K562 (cell line): ENCODE results near the gene TAL1. TPM values are rescaled to one million over a fixed set of nuclear protein-coding genes. Genes with fewer than 3 reads are reported as not detected.

Experiments
- ARID3A ChIP-seq: IDR thresholded peaks from 2 replicates; pipeline ENCODE4 v1.6.1; 2012; ENCODE audit warnings: low read depth, low read length, improper control_type of control experiment, borderline replicate concordance
- FOXA1 ChIP-seq: fragments of 450-650 bp; IDR thresholded peaks from 2 replicates; pipeline ENCODE4 v1.6.1; 2016; ENCODE audit warnings: mild to moderate bottlenecking, borderline replicate concordance
- LEF1 ChIP-seq: fragments of 450-650 bp; IDR thresholded peaks from 2 replicates; pipeline ENCODE4 v1.6.1; 2016; ENCODE audit warnings: mild to moderate bottlenecking
- OTX1 ChIP-seq: fragments of 450-650 bp; formaldehyde crosslinking; IDR thresholded peaks from 2 replicates; pipeline ENCODE4 v1.4.0; 2022; ENCODE audit warnings: mild to moderate bottlenecking
- SMARCE1 ChIP-seq: fragments of 450-650 bp; IDR thresholded peaks from 2 replicates; pipeline ENCODE4 v1.7.1; 2016; ENCODE audit warnings: mild to moderate bottlenecking
- STAT5B ChIP-seq: fragments of 250-450 bp; sonication (Bioruptor Pico); IDR thresholded peaks from 2 replicates; pipeline ENCODE4 v1.8.0; 2021; ENCODE audit warnings: mild to moderate bottlenecking, inconsistent platforms
- TRIM24 ChIP-seq, 2 experiments: fragments of 450-650 bp; IDR thresholded peaks; 2 replicates each; pipeline ENCODE4 v1.6.1; 2016
- ZBTB11 ChIP-seq, 3 experiments: fragments of 200-800 bp in 1 of 3; fragments of 250-450 bp in 1 of 3; fragments of 450-650 bp in 1 of 3; sonication (Bioruptor Pico) in 1 of 3; sonication (Bioruptor generic) in 1 of 3; formaldehyde crosslinking in 1 of 3; IDR thresholded peaks; 2 replicates each; pipeline versions ENCODE4 v1.6.1 to v1.8.0; 2016 to 2022; ENCODE audit warnings: mild to moderate bottlenecking in 2 of 3, missing genetic modification characterization in 2 of 3, missing compliant biosample characterization in 1 of 3, moderate library complexity in 1 of 3
- ZNF24 ChIP-seq: fragments of 450-650 bp; IDR thresholded peaks from 2 replicates; pipeline ENCODE4 v1.6.1; 2016
- ZNF280B ChIP-seq: fragments of 250-450 bp; sonication (Bioruptor Pico); IDR thresholded peaks from 2 replicates; pipeline ENCODE4 v1.5.1; 2021; ENCODE audit warnings: mild to moderate bottlenecking
- ZNF76 ChIP-seq: fragments of 250-450 bp; sonication (Bioruptor Pico); IDR thresholded peaks from 2 replicates; pipeline ENCODE4 v1.4.0; 2020; ENCODE audit warnings: mild to moderate bottlenecking, moderate library complexity, borderline replicate concordance
- polyA plus RNA-seq, 8 experiments: library from polyadenylated mRNA; depleted of rRNA in 4 of 8; stranded (reverse) in 5 of 8; unstranded in 3 of 8; fragments of >200 nt; fragmentation: Nextera tagmentation in 2 of 8; fragmentation: Illumina TruSeq in 1 of 8; extraction: Ambion mirVana in 2 of 8; extraction: Trizol in 1 of 8; gene quantifications; 2 replicates each; pipeline versions ENCODE4 v1.2.1 to v1.2.3, GENCODE V29; 2011 to 2014; ENCODE audit warnings: inconsistent platforms in 1 of 8, missing spikeins in 1 of 8
- total RNA-seq, 7 experiments: library from RNA; depleted of rRNA in 6 of 7; stranded (reverse); fragments of >200 nt in 6 of 7; fragmentation: Illumina TruSeq in 2 of 7; extraction: Trizol in 2 of 7; gene quantifications; 2 replicates each; pipeline versions ENCODE4 v1.2.1 to v1.2.3, GENCODE V29; 2011 to 2021; ENCODE audit warnings: low replicate concordance in 1 of 7
- TF ChIP-seq, protein P1 (sequence below): fragments of 200-800 bp; sonication (Bioruptor generic); IDR thresholded peaks from 2 replicates; pipeline ENCODE4 v1.6.1; 2016; ENCODE audit warnings: missing genetic modification characterization, missing compliant biosample characterization
- TF ChIP-seq, protein P2 (sequence below): sonication (generic); formaldehyde crosslinking; IDR thresholded peaks from 2 replicates; pipeline ENCODE4 v1.8.0; 2022; ENCODE audit warnings: missing genetic modification reagents, mild to moderate bottlenecking, borderline replicate concordance

The TAL1 gene
- total and polyA plus RNA-seq, 9 of the 15 experiments (the other 6 are each of a cell fraction or from before 2014, with no cell fraction given), result 18.5 to 106 (median 59.7) TPM

DNA sequence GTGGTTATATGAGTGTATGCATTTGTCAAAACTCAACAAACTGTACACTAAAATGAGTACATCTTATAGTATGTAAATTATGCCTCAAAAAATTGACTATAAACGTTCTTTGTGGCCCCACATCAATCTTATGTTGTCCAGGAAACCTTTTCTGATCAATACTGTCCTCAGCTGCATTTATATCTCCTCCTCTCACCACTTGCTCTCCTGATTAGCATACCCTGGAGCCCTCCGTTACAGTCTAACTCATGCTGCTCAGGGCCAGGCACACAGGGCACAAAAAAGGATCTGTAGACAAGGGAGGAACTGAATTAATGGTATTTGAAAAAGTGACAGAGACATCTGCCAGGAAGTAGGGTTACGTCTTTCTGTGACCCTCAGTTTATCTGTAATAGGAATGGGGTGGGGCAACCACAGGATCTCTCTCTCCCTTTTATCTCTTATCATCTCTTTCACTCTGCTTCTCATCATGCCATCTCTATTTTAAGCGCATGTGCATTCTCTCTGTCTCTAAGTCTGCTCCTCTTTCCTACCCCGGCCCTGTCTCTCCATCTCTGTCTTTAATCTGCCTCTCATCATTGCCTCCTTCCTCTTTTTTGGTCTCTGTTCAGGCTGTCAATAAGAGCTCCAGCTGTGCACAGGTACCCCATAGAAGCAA, 7.0 kb upstream of the TAL1 start (continued):
- TF ChIP-seq, protein P1, sequence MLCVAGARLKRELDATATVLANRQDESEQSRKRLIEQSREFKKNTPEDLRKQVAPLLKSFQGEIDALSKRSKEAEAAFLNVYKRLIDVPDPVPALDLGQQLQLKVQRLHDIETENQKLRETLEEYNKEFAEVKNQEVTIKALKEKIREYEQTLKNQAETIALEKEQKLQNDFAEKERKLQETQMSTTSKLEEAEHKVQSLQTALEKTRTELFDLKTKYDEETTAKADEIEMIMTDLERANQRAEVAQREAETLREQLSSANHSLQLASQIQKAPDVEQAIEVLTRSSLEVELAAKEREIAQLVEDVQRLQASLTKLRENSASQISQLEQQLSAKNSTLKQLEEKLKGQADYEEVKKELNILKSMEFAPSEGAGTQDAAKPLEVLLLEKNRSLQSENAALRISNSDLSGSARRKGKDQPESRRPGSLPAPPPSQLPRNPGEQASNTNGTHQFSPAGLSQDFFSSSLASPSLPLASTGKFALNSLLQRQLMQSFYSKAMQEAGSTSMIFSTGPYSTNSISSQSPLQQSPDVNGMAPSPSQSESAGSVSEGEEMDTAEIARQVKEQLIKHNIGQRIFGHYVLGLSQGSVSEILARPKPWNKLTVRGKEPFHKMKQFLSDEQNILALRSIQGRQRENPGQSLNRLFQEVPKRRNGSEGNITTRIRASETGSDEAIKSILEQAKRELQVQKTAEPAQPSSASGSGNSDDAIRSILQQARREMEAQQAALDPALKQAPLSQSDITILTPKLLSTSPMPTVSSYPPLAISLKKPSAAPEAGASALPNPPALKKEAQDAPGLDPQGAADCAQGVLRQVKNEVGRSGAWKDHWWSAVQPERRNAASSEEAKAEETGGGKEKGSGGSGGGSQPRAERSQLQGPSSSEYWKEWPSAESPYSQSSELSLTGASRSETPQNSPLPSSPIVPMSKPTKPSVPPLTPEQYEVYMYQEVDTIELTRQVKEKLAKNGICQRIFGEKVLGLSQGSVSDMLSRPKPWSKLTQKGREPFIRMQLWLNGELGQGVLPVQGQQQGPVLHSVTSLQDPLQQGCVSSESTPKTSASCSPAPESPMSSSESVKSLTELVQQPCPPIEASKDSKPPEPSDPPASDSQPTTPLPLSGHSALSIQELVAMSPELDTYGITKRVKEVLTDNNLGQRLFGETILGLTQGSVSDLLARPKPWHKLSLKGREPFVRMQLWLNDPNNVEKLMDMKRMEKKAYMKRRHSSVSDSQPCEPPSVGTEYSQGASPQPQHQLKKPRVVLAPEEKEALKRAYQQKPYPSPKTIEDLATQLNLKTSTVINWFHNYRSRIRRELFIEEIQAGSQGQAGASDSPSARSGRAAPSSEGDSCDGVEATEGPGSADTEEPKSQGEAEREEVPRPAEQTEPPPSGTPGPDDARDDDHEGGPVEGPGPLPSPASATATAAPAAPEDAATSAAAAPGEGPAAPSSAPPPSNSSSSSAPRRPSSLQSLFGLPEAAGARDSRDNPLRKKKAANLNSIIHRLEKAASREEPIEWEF (CRISPR knock-in tag), result no peak
- TF ChIP-seq SMARCE1 (peak; percentile 50; the same call in 1 of the 2 replicates), TRIM24 (IDR thresholded peaks at IDR 0.05) (0 out of 4 replicates have a peak, but pooled peaks of 1 of the 2 experiments have one; percentile 23), LEF1 (no peak; the same call in 1 of the 2 replicates), FOXA1 (no peak), ZBTB11 (CRISPR knock-in tag; IDR thresholded peaks at IDR 0.05) (no peak), ZNF24 (peak; percentile 56; the same call in 1 of the 2 replicates), ZNF76 (no peak), STAT5B (no peak), ARID3A (0 out of 2 replicates have a peak, but pooled peaks have one; percentile 13), ZNF280B (CRISPR knock-in tag) (no peak), OTX1 (CRISPR knock-in tag) (no peak)
- TF ChIP-seq, protein P2, sequence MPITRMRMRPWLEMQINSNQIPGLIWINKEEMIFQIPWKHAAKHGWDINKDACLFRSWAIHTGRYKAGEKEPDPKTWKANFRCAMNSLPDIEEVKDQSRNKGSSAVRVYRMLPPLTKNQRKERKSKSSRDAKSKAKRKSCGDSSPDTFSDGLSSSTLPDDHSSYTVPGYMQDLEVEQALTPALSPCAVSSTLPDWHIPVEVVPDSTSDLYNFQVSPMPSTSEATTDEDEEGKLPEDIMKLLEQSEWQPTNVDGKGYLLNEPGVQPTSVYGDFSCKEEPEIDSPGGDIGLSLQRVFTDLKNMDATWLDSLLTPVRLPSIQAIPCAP (CRISPR knock-in tag), result no peak
